HL-60 (cell line): ENCODE results near the gene MARF1.

Experiments used
- DNase-seq, 2 experiments: peaks; one replicate each; pipeline ENCODE4 v3.0.0-alpha.2; 2010 to 2020; ENCODE audit warnings: low read depth in 1 of 2, low spot score in 1 of 2
- H3K27ac ChIP-seq: fragments of 250-450 bp; sonication (Bioruptor Pico); replicated peaks from 2 replicates; pipeline ENCODE4 v1.5.1; 2020; ENCODE audit warnings: mild to moderate bottlenecking, moderate library complexity
- H3K27me3 ChIP-seq: fragments of 250-450 bp; sonication (Bioruptor Pico); 2 replicates; pipeline ENCODE4 v1.5.1; 2021; ENCODE audit warnings: mild to moderate bottlenecking, moderate library complexity; ENCODE audit not compliant: insufficient read depth, poor library complexity, severe bottlenecking
- H3K4me3 ChIP-seq: replicated peaks from 2 replicates; pipeline ENCODE4 v1.5.1; 2011; ENCODE audit warnings: mild to moderate bottlenecking, control low read depth, low read length; ENCODE audit not compliant: insufficient read depth
- GABPA ChIP-seq: IDR thresholded peaks from 2 replicates; pipeline ENCODE4 v1.6.1; 2012; ENCODE audit warnings: low read depth
- POLR2AphosphoS5 ChIP-seq: IDR thresholded peaks from 2 replicates; pipeline ENCODE4 v1.6.1; 2012; ENCODE audit warnings: low read depth
- SPI1 ChIP-seq: IDR thresholded peaks from 2 replicates; pipeline ENCODE4 v1.6.1; 2012; ENCODE audit warnings: low read depth, mild to moderate bottlenecking, borderline replicate concordance
- TF ChIP-seq, protein P1 (sequence below): IDR thresholded peaks from 2 replicates; pipeline ENCODE4 v1.6.1; 2012; ENCODE audit warnings: low read depth; ENCODE audit not compliant: insufficient replicate concordance
- TF ChIP-seq, protein P2 (sequence below): IDR thresholded peaks from one replicate; pipeline ENCODE4 v1.5.1; 2011; ENCODE audit warnings: low read length, control low read depth, inconsistent platforms; ENCODE audit not compliant: insufficient read depth

The MARF1 gene

DNA sequence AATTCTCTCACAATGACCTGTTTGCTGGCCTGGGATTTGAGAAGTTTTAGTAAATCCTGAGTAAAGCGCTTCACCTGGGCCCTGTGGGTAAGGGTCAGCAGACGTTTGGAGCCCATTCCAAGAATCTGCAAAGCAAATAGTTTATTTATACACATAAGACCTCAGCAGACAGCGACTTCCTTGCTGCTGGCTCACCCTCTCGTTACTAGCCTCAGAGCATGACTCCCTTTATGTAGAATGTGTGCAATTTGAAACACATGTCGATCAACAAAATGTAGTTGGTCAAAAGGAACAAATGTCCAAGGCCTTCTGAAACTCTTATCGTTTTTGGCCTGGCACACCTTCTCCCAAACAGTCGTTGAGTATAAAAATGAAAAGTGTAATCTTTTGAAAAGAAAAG, 31.3 kb downstream of the MARF1 start:
- Histone ChIP-seq H3K4me3 (no peak overlapping the region), H3K27me3 (no peaks in the 10 kb centered on the region), H3K27ac (no peak overlapping the region)
- DNase-seq = no peak
- TF ChIP-seq POLR2AphosphoS5 = no peak
- TF ChIP-seq, protein P1, sequence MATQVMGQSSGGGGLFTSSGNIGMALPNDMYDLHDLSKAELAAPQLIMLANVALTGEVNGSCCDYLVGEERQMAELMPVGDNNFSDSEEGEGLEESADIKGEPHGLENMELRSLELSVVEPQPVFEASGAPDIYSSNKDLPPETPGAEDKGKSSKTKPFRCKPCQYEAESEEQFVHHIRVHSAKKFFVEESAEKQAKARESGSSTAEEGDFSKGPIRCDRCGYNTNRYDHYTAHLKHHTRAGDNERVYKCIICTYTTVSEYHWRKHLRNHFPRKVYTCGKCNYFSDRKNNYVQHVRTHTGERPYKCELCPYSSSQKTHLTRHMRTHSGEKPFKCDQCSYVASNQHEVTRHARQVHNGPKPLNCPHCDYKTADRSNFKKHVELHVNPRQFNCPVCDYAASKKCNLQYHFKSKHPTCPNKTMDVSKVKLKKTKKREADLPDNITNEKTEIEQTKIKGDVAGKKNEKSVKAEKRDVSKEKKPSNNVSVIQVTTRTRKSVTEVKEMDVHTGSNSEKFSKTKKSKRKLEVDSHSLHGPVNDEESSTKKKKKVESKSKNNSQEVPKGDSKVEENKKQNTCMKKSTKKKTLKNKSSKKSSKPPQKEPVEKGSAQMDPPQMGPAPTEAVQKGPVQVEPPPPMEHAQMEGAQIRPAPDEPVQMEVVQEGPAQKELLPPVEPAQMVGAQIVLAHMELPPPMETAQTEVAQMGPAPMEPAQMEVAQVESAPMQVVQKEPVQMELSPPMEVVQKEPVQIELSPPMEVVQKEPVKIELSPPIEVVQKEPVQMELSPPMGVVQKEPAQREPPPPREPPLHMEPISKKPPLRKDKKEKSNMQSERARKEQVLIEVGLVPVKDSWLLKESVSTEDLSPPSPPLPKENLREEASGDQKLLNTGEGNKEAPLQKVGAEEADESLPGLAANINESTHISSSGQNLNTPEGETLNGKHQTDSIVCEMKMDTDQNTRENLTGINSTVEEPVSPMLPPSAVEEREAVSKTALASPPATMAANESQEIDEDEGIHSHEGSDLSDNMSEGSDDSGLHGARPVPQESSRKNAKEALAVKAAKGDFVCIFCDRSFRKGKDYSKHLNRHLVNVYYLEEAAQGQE = no peak
- TF ChIP-seq, protein P2, sequence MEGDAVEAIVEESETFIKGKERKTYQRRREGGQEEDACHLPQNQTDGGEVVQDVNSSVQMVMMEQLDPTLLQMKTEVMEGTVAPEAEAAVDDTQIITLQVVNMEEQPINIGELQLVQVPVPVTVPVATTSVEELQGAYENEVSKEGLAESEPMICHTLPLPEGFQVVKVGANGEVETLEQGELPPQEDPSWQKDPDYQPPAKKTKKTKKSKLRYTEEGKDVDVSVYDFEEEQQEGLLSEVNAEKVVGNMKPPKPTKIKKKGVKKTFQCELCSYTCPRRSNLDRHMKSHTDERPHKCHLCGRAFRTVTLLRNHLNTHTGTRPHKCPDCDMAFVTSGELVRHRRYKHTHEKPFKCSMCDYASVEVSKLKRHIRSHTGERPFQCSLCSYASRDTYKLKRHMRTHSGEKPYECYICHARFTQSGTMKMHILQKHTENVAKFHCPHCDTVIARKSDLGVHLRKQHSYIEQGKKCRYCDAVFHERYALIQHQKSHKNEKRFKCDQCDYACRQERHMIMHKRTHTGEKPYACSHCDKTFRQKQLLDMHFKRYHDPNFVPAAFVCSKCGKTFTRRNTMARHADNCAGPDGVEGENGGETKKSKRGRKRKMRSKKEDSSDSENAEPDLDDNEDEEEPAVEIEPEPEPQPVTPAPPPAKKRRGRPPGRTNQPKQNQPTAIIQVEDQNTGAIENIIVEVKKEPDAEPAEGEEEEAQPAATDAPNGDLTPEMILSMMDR = no peak
- no peak for TF ChIP-seq SPI1
- no peak for TF ChIP-seq GABPA

GRCh38 chr16:15610369-15610871, 32.5 kb downstream of the MARF1 start:
- no peak for DNase-seq
- no peak overlapping the region for H3K4me3 ChIP-seq
- no peak overlapping the region for H3K27ac ChIP-seq
- no peaks in the 10 kb centered on the region for H3K27me3 ChIP-seq
- TF ChIP-seq POLR2AphosphoS5 = no peak
- no peak for TF ChIP-seq SPI1
- TF ChIP-seq, protein P1 = no peak
- TF ChIP-seq GABPA = no peak
- TF ChIP-seq, protein P2 = no peak

DNA sequence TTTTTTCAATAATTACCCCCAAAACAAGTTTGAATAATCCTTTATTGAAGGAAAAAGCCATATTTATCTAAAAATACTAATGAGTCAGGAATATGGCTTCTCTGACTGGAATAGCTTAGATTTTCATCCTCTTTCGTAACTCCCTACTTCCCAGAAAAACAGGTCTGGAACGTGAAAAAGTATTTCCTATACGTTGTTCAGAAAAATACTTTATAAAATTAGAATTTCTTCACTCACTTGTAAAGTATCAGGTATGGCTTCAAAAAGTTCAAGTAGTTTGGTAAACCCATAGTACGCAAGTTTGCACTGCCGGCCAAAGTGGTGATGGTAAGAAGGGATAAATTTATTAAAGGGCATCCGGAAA, 33.7 kb downstream of the MARF1 start:
- no peak for TF ChIP-seq GABPA
- TF ChIP-seq, protein P2 = no peak
- no peak for TF ChIP-seq SPI1
- TF ChIP-seq POLR2AphosphoS5 = no peak
- TF ChIP-seq, protein P1 = no peak
- no peak overlapping the region for H3K27ac ChIP-seq

More for the DNA sequence above, 33.7 kb downstream of the MARF1 start:
- H3K4me3 ChIP-seq = no peak overlapping the region
- no peaks in the 10 kb centered on the region for H3K27me3 ChIP-seq
- DNase-seq = no peak
